ENCODE measurements around the gene P3H3.

GRCh38 chr12:6858799-6859198 is 30.6 kb downstream of the P3H3 start:
- TF ChIP-seq, protein P1, sequence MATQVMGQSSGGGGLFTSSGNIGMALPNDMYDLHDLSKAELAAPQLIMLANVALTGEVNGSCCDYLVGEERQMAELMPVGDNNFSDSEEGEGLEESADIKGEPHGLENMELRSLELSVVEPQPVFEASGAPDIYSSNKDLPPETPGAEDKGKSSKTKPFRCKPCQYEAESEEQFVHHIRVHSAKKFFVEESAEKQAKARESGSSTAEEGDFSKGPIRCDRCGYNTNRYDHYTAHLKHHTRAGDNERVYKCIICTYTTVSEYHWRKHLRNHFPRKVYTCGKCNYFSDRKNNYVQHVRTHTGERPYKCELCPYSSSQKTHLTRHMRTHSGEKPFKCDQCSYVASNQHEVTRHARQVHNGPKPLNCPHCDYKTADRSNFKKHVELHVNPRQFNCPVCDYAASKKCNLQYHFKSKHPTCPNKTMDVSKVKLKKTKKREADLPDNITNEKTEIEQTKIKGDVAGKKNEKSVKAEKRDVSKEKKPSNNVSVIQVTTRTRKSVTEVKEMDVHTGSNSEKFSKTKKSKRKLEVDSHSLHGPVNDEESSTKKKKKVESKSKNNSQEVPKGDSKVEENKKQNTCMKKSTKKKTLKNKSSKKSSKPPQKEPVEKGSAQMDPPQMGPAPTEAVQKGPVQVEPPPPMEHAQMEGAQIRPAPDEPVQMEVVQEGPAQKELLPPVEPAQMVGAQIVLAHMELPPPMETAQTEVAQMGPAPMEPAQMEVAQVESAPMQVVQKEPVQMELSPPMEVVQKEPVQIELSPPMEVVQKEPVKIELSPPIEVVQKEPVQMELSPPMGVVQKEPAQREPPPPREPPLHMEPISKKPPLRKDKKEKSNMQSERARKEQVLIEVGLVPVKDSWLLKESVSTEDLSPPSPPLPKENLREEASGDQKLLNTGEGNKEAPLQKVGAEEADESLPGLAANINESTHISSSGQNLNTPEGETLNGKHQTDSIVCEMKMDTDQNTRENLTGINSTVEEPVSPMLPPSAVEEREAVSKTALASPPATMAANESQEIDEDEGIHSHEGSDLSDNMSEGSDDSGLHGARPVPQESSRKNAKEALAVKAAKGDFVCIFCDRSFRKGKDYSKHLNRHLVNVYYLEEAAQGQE (IDR thresholded peaks at IDR 0.05; ENCODE audit: insufficient read depth in 1 of 2, low read depth in 2 of 2, low read length in 2 of 2) = no peak
- no peak for TF ChIP-seq POLR2AphosphoS5 (IDR thresholded peaks at IDR 0.05; ENCODE audit: low read depth, low read length)
